Sigmoid colon (tissue), 4 donors: Measurements from ENCODE around the gene PRXL2B.

ENCODE experiments used
- EP300 ChIP-seq, 4 donors: sonication (generic); formaldehyde crosslinking; IDR thresholded peaks; one replicate each; pipeline ENCODE4 v1.6.1; 2017; ENCODE audit warnings: antibody characterized with exemption in 4 of 4
- POLR2A ChIP-seq, 2 donors: fragments of 450-650 bp; IDR thresholded peaks; one replicate each; pipeline ENCODE4 v1.6.1; 2016; ENCODE audit warnings: antibody characterized with exemption in 2 of 2, mild to moderate bottlenecking in 2 of 2, moderate library complexity in 2 of 2
- POLR2AphosphoS5 ChIP-seq, 4 donors: sonication (generic); formaldehyde crosslinking; IDR thresholded peaks; one replicate each; pipeline ENCODE4 v1.6.1; 2017; ENCODE audit warnings: antibody characterized with exemption in 4 of 4
- TF ChIP-seq, protein P1 (sequence below), 4 experiments: fragments of 450-650 bp in 3 of 4; fragments of 200-600 bp in 1 of 4; IDR thresholded peaks; one replicate each; pipeline ENCODE4 v1.5.1; 2016 to 2019; ENCODE audit warnings: antibody characterized with exemption in 4 of 4, mild to moderate bottlenecking in 3 of 4, moderate library complexity in 2 of 4

DNA sequence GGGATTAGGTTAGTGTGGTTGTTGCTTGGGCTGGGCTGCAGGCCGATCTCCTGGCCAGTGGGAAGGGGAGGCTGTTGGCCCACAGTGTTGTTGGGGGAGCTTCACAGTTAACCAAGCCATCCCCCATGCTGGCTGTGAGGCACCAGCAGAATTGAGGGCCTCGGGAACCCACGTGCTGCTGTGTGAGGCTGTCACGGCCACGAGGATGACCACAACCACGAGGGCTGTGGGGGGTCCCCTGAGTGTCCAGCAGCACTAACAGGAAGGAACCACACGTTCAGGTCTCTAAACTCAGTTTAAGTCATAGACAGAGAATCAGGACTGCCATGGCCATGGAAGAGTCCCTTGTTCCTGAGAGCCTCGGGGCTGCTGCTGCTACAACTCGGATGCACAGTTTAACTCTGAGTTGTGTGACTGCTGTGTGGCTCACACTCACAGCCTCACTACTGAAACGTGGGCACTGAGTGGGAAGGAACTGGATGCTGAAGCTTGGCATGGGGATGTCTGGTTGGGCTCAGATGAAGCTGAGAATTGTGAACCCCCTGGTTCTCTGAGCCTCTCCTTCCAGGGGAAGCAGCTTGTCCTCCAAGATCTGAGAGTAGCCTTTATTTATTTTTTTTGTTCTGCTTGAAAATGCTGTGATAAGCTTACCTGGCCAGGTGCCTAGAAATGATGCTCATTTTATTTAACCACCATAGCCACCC, 51.0 kb downstream of the PRXL2B start:
- TF ChIP-seq, protein P1, sequence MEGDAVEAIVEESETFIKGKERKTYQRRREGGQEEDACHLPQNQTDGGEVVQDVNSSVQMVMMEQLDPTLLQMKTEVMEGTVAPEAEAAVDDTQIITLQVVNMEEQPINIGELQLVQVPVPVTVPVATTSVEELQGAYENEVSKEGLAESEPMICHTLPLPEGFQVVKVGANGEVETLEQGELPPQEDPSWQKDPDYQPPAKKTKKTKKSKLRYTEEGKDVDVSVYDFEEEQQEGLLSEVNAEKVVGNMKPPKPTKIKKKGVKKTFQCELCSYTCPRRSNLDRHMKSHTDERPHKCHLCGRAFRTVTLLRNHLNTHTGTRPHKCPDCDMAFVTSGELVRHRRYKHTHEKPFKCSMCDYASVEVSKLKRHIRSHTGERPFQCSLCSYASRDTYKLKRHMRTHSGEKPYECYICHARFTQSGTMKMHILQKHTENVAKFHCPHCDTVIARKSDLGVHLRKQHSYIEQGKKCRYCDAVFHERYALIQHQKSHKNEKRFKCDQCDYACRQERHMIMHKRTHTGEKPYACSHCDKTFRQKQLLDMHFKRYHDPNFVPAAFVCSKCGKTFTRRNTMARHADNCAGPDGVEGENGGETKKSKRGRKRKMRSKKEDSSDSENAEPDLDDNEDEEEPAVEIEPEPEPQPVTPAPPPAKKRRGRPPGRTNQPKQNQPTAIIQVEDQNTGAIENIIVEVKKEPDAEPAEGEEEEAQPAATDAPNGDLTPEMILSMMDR (IDR thresholded peaks at IDR 0.05): no peak
- TF ChIP-seq POLR2A (IDR thresholded peaks at IDR 0.05) (no peak), POLR2AphosphoS5 (IDR thresholded peaks at IDR 0.05) (no peak), EP300 (IDR thresholded peaks at IDR 0.05) (no peak)
